NCI-H774 (cell line): ENCODE data around the gene CRISPLD2.

Source experiments
- DNase-seq: peaks from one replicate; lab custom pipeline; 2025; lab: John Stamatoyannopoulos, UW

CRISPLD2 gene

GRCh38 chr16:84800158-84800978, 19.4 kb upstream of the CRISPLD2 start:
- DNase-seq = no peak

- DNase-seq = no peak
Measured at GRCh38 chr16:84803146-84803545, 16.6 kb upstream of the CRISPLD2 start.

DNA sequence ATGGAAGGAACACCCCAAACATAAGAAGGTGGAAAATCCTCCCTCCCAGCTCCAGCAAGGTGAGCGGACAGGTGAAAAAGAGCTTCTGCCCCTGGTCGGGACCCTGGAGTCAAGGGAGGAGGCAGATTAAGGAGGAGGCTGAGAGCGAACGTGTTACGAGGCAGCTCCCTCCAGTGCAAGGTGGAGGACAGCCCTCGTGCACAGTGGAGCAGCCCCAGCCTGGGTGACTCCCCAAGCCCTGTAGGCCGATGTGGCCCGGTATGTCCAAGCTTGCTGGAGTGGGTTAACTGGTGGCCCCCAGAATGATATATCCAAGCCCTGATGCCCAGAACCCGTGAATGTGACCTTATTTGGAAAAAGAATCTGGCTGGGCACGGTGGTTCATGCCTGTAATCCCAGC, 15.5 kb upstream of the CRISPLD2 start:
- no peak for DNase-seq

- no peak for DNase-seq
Measured at GRCh38 chr16:84806256-84806889, 13.4 kb upstream of the CRISPLD2 start.

DNA sequence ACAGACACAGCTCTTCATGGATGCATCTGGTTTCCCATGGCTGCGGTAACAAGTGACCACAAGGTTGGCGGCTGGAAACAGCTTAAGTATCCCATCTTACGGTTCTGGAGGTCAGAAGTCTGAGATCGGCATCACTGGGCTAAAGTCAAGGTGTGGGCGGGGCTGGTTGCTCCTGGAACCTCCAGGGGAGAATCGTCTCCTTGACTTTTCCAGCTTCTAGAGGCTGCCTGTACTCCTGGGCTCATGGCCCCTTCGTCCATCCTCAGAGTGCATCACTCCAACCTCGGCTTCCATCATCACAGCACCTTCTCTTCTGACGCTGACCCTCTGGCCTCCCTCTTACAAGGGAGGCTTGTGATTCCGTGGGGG, 12.9 kb upstream of the CRISPLD2 start:
- DNase-seq = no peak

DNA sequence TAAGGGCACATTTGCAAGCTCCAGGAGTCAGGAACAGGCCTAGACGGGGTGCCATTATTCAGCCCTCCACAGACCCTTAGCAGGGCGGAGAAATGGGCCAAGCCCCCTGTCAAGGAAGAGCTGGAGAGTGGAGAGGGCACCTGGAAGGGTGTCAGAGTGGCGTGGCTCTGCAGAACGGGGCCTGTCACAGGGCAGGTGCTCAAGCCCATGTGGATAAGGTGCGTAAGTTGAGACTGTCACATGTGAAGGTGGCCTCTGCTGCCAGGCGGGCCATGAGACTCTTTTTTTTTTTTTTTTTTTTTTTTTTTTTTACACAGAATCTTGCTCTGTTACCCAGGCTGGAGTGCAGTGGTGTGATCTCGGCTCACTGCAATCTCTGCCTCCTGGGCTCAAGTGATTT, 12.0 kb upstream of the CRISPLD2 start:
- no peak for DNase-seq

GRCh38 chr16:84808826-84809225, 11.0 kb upstream of the CRISPLD2 start:
- no peak for DNase-seq

GRCh38 chr16:84810518-84811273, 9.1 kb upstream of the CRISPLD2 start:
- DNase-seq = no peak

GRCh38 chr16:84811529-84811928, 8.3 kb upstream of the CRISPLD2 start:
- DNase-seq = no peak

GRCh38 chr16:84813141-84813934, 6.4 kb upstream of the CRISPLD2 start:
- no peak for DNase-seq

GRCh38 chr16:84815462-84815861, 4.3 kb upstream of the CRISPLD2 start:
- DNase-seq = no peak

DNA sequence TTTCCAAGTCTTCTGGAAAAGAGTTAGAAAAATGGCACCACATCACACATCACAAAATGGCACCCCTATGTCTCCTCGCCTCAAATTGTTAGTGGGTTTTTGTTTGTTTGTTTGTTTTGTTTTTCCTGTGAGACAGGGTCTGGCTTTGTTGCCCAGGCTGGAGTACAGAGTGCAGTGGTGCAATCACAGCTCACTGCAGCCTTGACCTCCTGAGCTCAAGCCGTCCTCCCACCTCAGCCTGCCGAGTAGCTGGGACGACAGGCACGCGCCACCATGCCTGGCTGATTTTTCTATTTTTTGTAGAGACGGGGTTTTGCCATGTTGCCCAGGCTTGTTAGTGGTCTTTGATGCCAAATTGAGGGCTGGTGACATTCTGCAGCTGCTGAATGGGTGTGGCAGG, 3.8 kb upstream of the CRISPLD2 start:
- DNase-seq = no peak

DNA sequence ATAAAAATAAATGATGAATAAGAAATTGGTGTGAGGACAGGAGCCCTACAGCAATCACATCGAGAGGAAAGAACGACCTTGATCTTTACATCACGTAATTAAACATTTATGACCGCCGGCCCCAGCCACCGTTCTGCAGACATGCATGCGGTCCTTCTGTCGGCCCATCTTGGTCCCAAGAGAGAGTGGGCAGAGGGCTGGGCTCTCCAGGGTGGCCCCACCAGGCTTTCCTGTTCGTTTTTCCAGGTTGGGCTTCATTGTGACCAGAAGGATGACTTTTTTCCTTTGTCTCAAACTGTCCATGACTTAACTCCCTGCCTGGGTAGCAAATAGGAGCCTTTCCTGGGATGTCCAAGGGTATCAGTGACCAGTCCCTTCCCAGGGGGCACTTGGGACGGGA, 3.3 kb upstream of the CRISPLD2 start:
- no peak for DNase-seq

DNA sequence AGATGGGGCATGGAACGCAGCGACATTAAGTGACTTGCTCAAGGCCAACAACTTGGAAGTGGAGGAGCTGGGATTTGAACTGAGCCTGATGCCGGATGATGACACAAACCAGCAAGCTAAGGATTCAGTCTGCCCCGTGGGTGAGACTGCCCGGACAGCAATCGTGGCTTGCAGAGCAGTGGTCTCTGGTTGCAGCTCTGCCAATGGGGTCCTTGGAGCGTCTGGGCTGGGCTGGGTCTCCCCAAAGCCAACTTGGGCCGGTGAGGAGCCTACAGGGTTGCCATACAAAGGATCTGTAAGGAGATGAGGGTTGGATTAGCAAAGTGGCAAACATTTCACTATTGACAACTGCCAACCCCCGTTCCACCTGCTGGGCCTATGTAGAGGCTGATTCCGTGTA, 2.6 kb upstream of the CRISPLD2 start:
- no peak for DNase-seq

GRCh38 chr16:84817613-84818012, 2.2 kb upstream of the CRISPLD2 start:
- no peak for DNase-seq

- DNase-seq = no peak
Measured at GRCh38 chr16:84818133-84818532, 1.7 kb upstream of the CRISPLD2 start.

GRCh38 chr16:84818989-84819643, 669 bp upstream of the CRISPLD2 start:
- no peak for DNase-seq

DNA sequence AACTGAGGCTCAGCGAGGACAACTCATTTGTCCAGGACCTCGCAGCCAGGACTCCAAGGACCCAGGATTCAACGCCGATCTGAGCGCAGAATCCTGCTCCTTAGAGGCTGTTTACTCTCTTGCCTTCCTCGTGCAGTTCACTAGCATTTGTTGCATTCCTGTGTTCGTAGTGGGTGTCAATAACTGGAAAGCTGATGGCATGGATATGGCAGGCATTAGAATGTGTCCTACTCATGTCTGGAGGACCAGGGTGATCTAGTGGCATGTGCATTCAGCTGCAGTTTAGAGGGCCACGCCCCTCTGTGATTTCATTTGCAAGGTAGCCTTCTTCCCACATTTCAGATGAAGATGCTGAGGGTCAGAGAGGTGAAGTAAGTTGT, 510 bp downstream of the CRISPLD2 start:
- DNase-seq = no peak

DNA sequence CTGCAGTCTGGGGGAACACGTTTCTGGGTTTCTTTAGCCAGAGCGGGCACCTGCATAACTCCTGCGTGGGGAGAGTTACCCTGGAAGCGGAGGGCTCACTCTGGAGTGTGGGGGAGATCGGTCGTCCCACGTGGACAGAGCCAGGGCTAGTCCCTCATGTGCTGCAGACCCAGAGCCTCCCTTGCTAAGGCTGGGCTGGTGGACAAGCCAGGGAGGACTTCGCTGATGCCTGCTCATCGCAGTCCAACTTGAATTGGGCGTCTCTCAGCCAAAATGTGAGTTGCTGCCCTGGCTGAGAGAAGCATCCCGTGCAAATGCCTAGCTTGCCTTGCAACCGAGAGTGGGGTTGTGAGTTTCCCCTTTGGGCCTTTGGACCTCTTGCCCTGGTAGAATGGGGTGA, 986 bp downstream of the CRISPLD2 start:
- no peak for DNase-seq

- no peak for DNase-seq
Measured at GRCh38 chr16:84821179-84821578, 1.4 kb downstream of the CRISPLD2 start.
